ENCODE data around the gene RNF208.

Gene RNF208

GRCh38 chr9:137240318-137240840, 18.3 kb upstream of the RNF208 start (continued):
- TF ChIP-seq ZSCAN16 (tag by site-specific recombination; IDR thresholded peaks at IDR 0.05) (0 out of 2 replicates have a peak, but pooled peaks have one; percentile 63), ZFP41 (tag by site-specific recombination; IDR thresholded peaks at IDR 0.05; ENCODE audit: borderline replicate concordance) (no peak), SP2 (tag by site-specific recombination; IDR thresholded peaks at IDR 0.05) (no peak), ZNF529 (tag by site-specific recombination; IDR thresholded peaks at IDR 0.05; ENCODE audit: insufficient replicate concordance) (no peak), ZNF76 (tag by site-specific recombination; IDR thresholded peaks at IDR 0.05; ENCODE audit: borderline replicate concordance, low read depth) (peak; percentile 84; the same call in 1 of the 2 replicates), ZNF221 (tag by site-specific recombination; IDR thresholded peaks at IDR 0.05; ENCODE audit: borderline replicate concordance) (no peak), EGR2 (tag by site-specific recombination; IDR thresholded peaks at IDR 0.05; ENCODE audit: low read depth) (peak; percentile 85), ZNF544 (tag by site-specific recombination; IDR thresholded peaks at IDR 0.05) (no peak), ZNF707 (tag by site-specific recombination; IDR thresholded peaks at IDR 0.05) (peak; percentile 40; the same call in 1 of the 2 replicates), ZBTB6 (tag by site-specific recombination; IDR thresholded peaks at IDR 0.05) (peak; percentile 86), SETDB1 (IDR thresholded peaks at IDR 0.05; ENCODE audit: insufficient read length, low read length) (no peak), ZNF510 (tag by site-specific recombination; IDR thresholded peaks at IDR 0.05; ENCODE audit: insufficient replicate concordance) (no peak), SALL2 (tag by site-specific recombination; IDR thresholded peaks at IDR 0.05; ENCODE audit: borderline replicate concordance) (no peak), ZBTB26 (tag by site-specific recombination; optimal IDR thresholded peaks at IDR 0.05) (peak; percentile 98), OVOL3 (tag by site-specific recombination; IDR thresholded peaks at IDR 0.05) (0 out of 2 replicates have a peak, but pooled peaks have one; percentile 44), ZBTB17 (tag by site-specific recombination; IDR thresholded peaks at IDR 0.05) (peak; percentile 40; the same call in 1 of the 2 replicates), ZNF621 (tag by site-specific recombination; IDR thresholded peaks at IDR 0.05) (no peak), ZNF266 (tag by site-specific recombination; IDR thresholded peaks at IDR 0.05; ENCODE audit: low read depth) (no peak), ZNF155 (tag by site-specific recombination; IDR thresholded peaks at IDR 0.05) (no peak), ZNF560 (tag by site-specific recombination; IDR thresholded peaks at IDR 0.05; ENCODE audit: borderline replicate concordance) (no peak), KLF10 (tag by site-specific recombination; IDR thresholded peaks at IDR 0.05) (peak; percentile 74), ZNF433 (tag by site-specific recombination; IDR thresholded peaks at IDR 0.05; ENCODE audit: low read depth) (no peak), ZNF280D (tag by site-specific recombination; IDR thresholded peaks at IDR 0.05) (no peak), ZNF658 (tag by site-specific recombination; IDR thresholded peaks at IDR 0.05) (no peak), KLF8 (tag by site-specific recombination; IDR thresholded peaks at IDR 0.05) (peak; percentile 99), PRDM1 (tag by site-specific recombination; IDR thresholded peaks at IDR 0.05) (no peak), CTCF (tag by site-specific recombination; IDR thresholded peaks at IDR 0.05) (peak; percentile 93), ZNF114 (tag by site-specific recombination; IDR thresholded peaks at IDR 0.05) (no peak), ZNF292 (tag by site-specific recombination; IDR thresholded peaks at IDR 0.05; ENCODE audit: borderline replicate concordance, low read depth) (no peak), ZNF776 (tag by site-specific recombination; IDR thresholded peaks at IDR 0.05; ENCODE audit: borderline replicate concordance) (no peak), ZSCAN23 (tag by site-specific recombination; IDR thresholded peaks at IDR 0.05) (no peak; the same call in 1 of the 2 replicates), ZFP3 (tag by site-specific recombination; IDR thresholded peaks at IDR 0.05; ENCODE audit: low read depth) (no peak), OSR2 (tag by site-specific recombination; IDR thresholded peaks at IDR 0.05) (no peak; the same call in 1 of the 2 replicates)

Data from HEK293 (cell line).